ENCODE data around the gene TBC1D3I. TPM values are rescaled to one million over a fixed set of nuclear protein-coding genes. Genes with fewer than 3 reads are reported as not detected.

TBC1D3I gene
- total and polyA plus RNA-seq, 5 donors from 2014 or later: 1.4 TPM; not detected in 4

GRCh38 chr17:36204724-36205500 is 59.5 kb downstream of the TBC1D3I start:
- peaks cover 0 to 5% (median 0%) of the 10 kb centered on the region in 4 donors for H3K4me1 Mint-ChIP-seq
- H3K27ac Mint-ChIP-seq: no peak overlapping the region
- peaks cover 0 to 1% (median 0%) of the 10 kb centered on the region in 7 donors for H3K9me3 Mint-ChIP-seq
- no peak overlapping the region for H3K4me3 ChIP-seq (ENCODE audit: low read depth, low read length)
- DNase-seq: no peak
- H3K4me1 ChIP-seq (ENCODE audit: control insufficient read depth, insufficient read depth, low read length, poor library complexity, severe bottlenecking): no peaks in the 10 kb centered on the region
- no peak for ATAC-seq (ENCODE audit: low read depth in 2 of 2)
- no peaks in the 10 kb centered on the region for H3K36me3 Mint-ChIP-seq
- no peak overlapping the region for H3K4me3 Mint-ChIP-seq
- no peaks in the 10 kb centered on the region for H3K36me3 ChIP-seq (ENCODE audit: control insufficient read depth, insufficient read depth, low read length)
- H3K27me3 Mint-ChIP-seq: peaks cover 20% of the 10 kb centered on the region
- H3K9me3 ChIP-seq (ENCODE audit: control insufficient read depth in 2 of 2, low read length in 2 of 2): no peaks in the 10 kb centered on the region
- H3K27ac ChIP-seq (ENCODE audit: insufficient read depth, low read length, poor library complexity, severe bottlenecking): no peak overlapping the region
- no peaks in the 10 kb centered on the region for H3K27me3 ChIP-seq (ENCODE audit: control insufficient read depth, insufficient read depth, low read length)

Other genes starting within 250 kb of the TBC1D3I start
- gene CCL23, start 246.6 kb downstream of the TBC1D3I start, total RNA-seq: not detected
- gene CCL23, start 246.6 kb downstream of the TBC1D3I start, polyA plus RNA-seq: not detected
- not detected for gene CCL18, start 200.3 kb downstream of the TBC1D3I start, total RNA-seq
- gene CCL18, start 200.3 kb downstream of the TBC1D3I start, polyA plus RNA-seq: not detected
- gene CCL3, start 174.4 kb downstream of the TBC1D3I start, total RNA-seq: not detected
- under 1 TPM in 1 of 4 donors, not detected in 3; 0.45 TPM for gene CCL3, start 174.4 kb downstream of the TBC1D3I start, polyA plus RNA-seq
- 0.59 TPM for gene CCL4, start 160.7 kb downstream of the TBC1D3I start, total RNA-seq
- 1 to 10 TPM in 1 of 4 donors, under 1 TPM in 1, not detected in 2; 0.49 to 1.2 TPM for gene CCL4, start 160.7 kb downstream of the TBC1D3I start, polyA plus RNA-seq
- 8.5 TPM for gene TBC1D3B, start 87.9 kb downstream of the TBC1D3I start, total RNA-seq
- not detected for gene TBC1D3B, start 87.9 kb downstream of the TBC1D3I start, polyA plus RNA-seq
- not detected for gene CCL3L1, start 67.8 kb downstream of the TBC1D3I start, total RNA-seq
- not detected for gene CCL3L1, start 67.8 kb downstream of the TBC1D3I start, polyA plus RNA-seq
- not detected for gene CCL4L2, start 53.5 kb downstream of the TBC1D3I start, total RNA-seq
- gene CCL4L2, start 53.5 kb downstream of the TBC1D3I start, polyA plus RNA-seq: under 1 TPM in 1 of 4 donors, not detected in 3; 0.38 TPM
- not detected for gene TBC1D3G, start 59.3 kb upstream of the TBC1D3I start, total RNA-seq
- not detected for gene TBC1D3G, start 59.3 kb upstream of the TBC1D3I start, polyA plus RNA-seq
- not detected for gene TBC1D3H, start 123.9 kb upstream of the TBC1D3I start, total RNA-seq
- not detected for gene TBC1D3H, start 123.9 kb upstream of the TBC1D3I start, polyA plus RNA-seq
- 51.5 TPM for gene ZNHIT3, start 222.1 kb upstream of the TBC1D3I start, total RNA-seq
- 100 to 1,000 TPM; 110 to 137 (median 114) TPM for gene ZNHIT3, start 222.1 kb upstream of the TBC1D3I start, polyA plus RNA-seq

Measured in CD4-positive, CD25-positive, alpha-beta regulatory T cell (primary cell).